ENCODE data around the gene APLP2. TPM values are rescaled to one million over a fixed set of nuclear protein-coding genes. Genes with fewer than 3 reads are reported as not detected.

APLP2 gene
- total and polyA plus RNA-seq, 2 of the 13 experiments (the other 11 are each of a cell fraction or from before 2014, with no cell fraction given), result 315 to 594 TPM

DNA sequence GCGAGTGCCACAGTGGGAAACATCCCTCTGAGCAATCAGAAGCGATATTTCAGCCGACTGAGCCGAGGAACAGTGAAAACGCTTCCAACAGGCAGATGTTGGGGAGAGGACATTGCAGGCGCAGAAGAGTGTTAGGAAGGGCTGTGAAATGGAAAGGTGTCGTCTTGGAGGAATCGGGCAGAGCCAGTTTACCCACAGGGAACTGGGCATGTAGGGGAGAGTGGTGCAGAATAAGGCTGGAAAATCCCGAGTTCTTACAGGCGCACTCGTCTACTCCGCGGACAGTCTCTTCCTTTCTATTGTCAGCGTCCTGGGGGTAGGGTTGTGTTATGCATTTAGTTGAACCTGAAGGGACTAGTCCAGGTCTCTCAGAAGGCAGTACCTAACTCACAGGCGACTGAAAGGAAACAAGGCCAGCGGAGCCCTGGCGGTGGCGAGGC is 1.1 kb upstream of the APLP2 start (continued):
- TF ChIP-seq, protein P1, sequence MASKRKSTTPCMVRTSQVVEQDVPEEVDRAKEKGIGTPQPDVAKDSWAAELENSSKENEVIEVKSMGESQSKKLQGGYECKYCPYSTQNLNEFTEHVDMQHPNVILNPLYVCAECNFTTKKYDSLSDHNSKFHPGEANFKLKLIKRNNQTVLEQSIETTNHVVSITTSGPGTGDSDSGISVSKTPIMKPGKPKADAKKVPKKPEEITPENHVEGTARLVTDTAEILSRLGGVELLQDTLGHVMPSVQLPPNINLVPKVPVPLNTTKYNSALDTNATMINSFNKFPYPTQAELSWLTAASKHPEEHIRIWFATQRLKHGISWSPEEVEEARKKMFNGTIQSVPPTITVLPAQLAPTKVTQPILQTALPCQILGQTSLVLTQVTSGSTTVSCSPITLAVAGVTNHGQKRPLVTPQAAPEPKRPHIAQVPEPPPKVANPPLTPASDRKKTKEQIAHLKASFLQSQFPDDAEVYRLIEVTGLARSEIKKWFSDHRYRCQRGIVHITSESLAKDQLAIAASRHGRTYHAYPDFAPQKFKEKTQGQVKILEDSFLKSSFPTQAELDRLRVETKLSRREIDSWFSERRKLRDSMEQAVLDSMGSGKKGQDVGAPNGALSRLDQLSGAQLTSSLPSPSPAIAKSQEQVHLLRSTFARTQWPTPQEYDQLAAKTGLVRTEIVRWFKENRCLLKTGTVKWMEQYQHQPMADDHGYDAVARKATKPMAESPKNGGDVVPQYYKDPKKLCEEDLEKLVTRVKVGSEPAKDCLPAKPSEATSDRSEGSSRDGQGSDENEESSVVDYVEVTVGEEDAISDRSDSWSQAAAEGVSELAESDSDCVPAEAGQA (IDR thresholded peaks at IDR 0.05; ENCODE audit: low read depth), result no peak
- TF ChIP-seq, protein P1 (CRISPR knock-in tag; IDR thresholded peaks at IDR 0.05; ENCODE audit: borderline replicate concordance), result no peak
- TF ChIP-seq ZSCAN12 (CRISPR knock-in tag; IDR thresholded peaks at IDR 0.05) (no peak), NAIF1 (CRISPR knock-in tag; IDR thresholded peaks at IDR 0.05; ENCODE audit: borderline replicate concordance) (no peak), ZNF354B (CRISPR knock-in tag; IDR thresholded peaks at IDR 0.05) (no peak), ZBTB3 (CRISPR knock-in tag; IDR thresholded peaks at IDR 0.05; ENCODE audit: borderline replicate concordance, low read depth) (no peak), ZC3H13 (CRISPR knock-in tag; IDR thresholded peaks at IDR 0.05) (no peak), SIX1 (CRISPR knock-in tag; IDR thresholded peaks at IDR 0.05; ENCODE audit: borderline replicate concordance) (no peak)
- TF ChIP-seq, protein P2, sequence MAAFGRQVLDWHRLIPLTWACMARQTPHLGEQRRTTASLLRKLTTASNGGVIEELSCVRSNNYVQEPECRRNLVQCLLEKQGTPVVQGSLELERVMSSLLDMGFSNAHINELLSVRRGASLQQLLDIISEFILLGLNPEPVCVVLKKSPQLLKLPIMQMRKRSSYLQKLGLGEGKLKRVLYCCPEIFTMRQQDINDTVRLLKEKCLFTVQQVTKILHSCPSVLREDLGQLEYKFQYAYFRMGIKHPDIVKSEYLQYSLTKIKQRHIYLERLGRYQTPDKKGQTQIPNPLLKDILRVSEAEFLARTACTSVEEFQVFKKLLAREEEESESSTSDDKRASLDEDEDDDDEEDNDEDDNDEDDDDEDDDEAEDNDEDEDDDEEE (CRISPR knock-in tag; IDR thresholded peaks at IDR 0.05), result peak; percentile 76
- TF ChIP-seq, protein P3, sequence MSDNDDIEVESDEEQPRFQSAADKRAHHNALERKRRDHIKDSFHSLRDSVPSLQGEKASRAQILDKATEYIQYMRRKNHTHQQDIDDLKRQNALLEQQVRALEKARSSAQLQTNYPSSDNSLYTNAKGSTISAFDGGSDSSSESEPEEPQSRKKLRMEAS (IDR thresholded peaks at IDR 0.05), result no peak
- TF ChIP-seq, protein P4, sequence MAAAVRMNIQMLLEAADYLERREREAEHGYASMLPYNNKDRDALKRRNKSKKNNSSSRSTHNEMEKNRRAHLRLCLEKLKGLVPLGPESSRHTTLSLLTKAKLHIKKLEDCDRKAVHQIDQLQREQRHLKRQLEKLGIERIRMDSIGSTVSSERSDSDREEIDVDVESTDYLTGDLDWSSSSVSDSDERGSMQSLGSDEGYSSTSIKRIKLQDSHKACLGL (CRISPR knock-in tag; IDR thresholded peaks at IDR 0.05), result no peak
- TF ChIP-seq, protein P5, sequence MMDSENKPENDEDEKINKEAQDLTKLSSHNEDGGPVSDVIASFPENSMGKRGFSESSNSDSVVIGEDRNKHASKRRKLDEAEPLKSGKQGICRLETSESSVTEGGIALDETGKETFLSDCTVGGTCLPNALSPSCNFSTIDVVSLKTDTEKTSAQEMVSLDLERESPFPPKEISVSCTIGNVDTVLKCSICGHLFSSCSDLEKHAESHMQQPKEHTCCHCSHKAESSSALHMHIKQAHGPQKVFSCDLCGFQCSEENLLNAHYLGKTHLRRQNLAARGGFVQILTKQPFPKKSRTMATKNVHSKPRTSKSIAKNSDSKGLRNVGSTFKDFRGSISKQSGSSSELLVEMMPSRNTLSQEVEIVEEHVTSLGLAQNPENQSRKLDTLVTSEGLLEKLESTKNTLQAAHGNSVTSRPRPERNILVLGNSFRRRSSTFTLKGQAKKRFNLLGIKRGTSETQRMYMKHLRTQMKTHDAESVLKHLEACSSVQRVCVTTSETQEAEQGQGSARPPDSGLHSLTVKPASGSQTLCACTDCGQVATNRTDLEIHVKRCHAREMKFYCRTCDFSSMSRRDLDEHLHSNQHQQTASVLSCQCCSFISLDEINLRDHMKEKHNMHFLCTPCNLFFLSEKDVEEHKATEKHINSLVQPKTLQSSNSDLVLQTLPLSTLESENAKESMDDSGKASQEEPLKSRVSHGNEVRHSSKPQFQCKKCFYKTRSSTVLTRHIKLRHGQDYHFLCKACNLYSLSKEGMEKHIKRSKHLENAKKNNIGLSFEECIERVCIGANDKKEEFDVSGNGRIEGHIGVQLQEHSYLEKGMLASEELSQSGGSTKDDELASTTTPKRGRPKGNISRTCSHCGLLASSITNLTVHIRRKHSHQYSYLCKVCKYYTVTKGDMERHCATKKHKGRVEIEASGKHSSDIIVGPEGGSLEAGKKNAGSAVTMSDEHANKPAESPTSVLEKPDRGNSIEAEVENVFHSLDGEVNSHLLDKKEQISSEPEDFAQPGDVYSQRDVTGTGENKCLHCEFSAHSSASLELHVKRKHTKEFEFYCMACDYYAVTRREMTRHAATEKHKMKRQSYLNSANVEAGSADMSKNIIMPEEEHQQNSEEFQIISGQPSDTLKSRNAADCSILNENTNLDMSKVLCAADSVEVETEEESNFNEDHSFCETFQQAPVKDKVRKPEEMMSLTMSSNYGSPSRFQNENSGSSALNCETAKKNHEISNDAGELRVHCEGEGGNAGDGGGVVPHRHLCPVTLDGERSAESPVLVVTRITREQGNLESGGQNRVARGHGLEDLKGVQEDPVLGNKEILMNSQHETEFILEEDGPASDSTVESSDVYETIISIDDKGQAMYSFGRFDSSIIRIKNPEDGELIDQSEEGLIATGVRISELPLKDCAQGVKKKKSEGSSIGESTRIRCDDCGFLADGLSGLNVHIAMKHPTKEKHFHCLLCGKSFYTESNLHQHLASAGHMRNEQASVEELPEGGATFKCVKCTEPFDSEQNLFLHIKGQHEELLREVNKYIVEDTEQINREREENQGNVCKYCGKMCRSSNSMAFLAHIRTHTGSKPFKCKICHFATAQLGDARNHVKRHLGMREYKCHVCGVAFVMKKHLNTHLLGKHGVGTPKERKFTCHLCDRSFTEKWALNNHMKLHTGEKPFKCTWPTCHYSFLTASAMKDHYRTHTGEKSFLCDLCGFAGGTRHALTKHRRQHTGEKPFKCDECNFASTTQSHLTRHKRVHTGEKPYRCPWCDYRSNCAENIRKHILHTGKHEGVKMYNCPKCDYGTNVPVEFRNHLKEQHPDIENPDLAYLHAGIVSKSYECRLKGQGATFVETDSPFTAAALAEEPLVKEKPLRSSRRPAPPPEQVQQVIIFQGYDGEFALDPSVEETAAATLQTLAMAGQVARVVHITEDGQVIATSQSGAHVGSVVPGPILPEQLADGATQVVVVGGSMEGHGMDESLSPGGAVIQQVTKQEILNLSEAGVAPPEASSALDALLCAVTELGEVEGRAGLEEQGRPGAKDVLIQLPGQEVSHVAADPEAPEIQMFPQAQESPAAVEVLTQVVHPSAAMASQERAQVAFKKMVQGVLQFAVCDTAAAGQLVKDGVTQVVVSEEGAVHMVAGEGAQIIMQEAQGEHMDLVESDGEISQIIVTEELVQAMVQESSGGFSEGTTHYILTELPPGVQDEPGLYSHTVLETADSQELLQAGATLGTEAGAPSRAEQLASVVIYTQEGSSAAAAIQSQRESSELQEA (CRISPR knock-in tag; IDR thresholded peaks at IDR 0.05; ENCODE audit: not compliant biosample characterization), result no peak
- TF ChIP-seq, protein P6, sequence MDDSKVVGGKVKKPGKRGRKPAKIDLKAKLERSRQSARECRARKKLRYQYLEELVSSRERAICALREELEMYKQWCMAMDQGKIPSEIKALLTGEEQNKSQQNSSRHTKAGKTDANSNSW (CRISPR knock-in tag; IDR thresholded peaks at IDR 0.05; ENCODE audit: borderline replicate concordance), result no peak

Measured in HepG2 (cell line).